H1 (cell line): ENCODE data around the gene PLCL2. TPM values are rescaled to one million over a fixed set of nuclear protein-coding genes. Genes with fewer than 3 reads are reported as not detected.

Source experiments
- CTCF ChIA-PET: fragments of 300-600 bp; sonication (Branson Sonifier 250); formaldehyde crosslinking; loops from one replicate; lab custom pipeline; 2021; ENCODE audit not compliant: partially characterized antibody; lab: Charles Lee
- POLR2A ChIA-PET: fragments of 300-600 bp; sonication (Branson Sonifier 250); formaldehyde crosslinking; loops from one replicate; lab custom pipeline; 2021; ENCODE audit warnings: inconsistent platforms; ENCODE audit not compliant: partially characterized antibody; lab: Charles Lee
- DNase-seq, 2 experiments: peaks; one replicate each; pipeline versions ENCODE4 v3.0.0 to v3.0.0-alpha.2; 2010 to 2022; ENCODE audit warnings: low spot score in 2 of 2, low read depth in 1 of 2, mixed read lengths in 1 of 2
- FAIRE-seq: peaks from 2 replicates; lab custom pipeline; 2011; peaks lifted over from hg19 to GRCh38; lab: Jason Lieb, UNC
- H2AFZ ChIP-seq: 2 replicates; pipeline ENCODE4 v1.8.1; 2012; ENCODE audit warnings: low read length, inconsistent platforms
- H2AK5ac ChIP-seq: 2 replicates; pipeline ENCODE4 v1.6.1; 2013; ENCODE audit warnings: low read depth, low read length
- H2BK120ac ChIP-seq: replicated peaks from 2 replicates; pipeline ENCODE3; 2013; ENCODE audit warnings: low read depth, low read length, inconsistent platforms
- H2BK12ac ChIP-seq: 2 replicates; pipeline ENCODE4 v1.6.1; 2013; ENCODE audit warnings: low read depth, low read length
- H2BK15ac ChIP-seq: 2 replicates; pipeline ENCODE4 v1.6.1; 2013; ENCODE audit warnings: low read length
- H2BK20ac ChIP-seq: 2 replicates; pipeline ENCODE4 v1.6.1; 2013; ENCODE audit warnings: low read length
- H2BK5ac ChIP-seq: 2 replicates; pipeline ENCODE4 v1.6.1; 2013; ENCODE audit warnings: low read depth, low read length
- H3K14ac ChIP-seq: 2 replicates; pipeline ENCODE4 v1.6.1; 2013; ENCODE audit warnings: inconsistent platforms; ENCODE audit not compliant: insufficient read length
- H3K18ac ChIP-seq: 2 replicates; pipeline ENCODE4 v1.6.1; 2013; ENCODE audit warnings: low read length; ENCODE audit errors: extremely low read depth
- H3K23ac ChIP-seq: 2 replicates; pipeline ENCODE4 v1.6.1; 2013; ENCODE audit warnings: inconsistent platforms; ENCODE audit not compliant: insufficient read length
- H3K23me2 ChIP-seq: 2 replicates; pipeline ENCODE4 v1.6.1; 2013; ENCODE audit warnings: low read depth, low read length
- H3K27ac ChIP-seq: 2 replicates; pipeline ENCODE4 v1.6.1; 2011; ENCODE audit warnings: low read depth, low read length, inconsistent platforms
- H3K27me3 ChIP-seq, 4 experiments: replicated peaks in 1 of 4; 1 replicate in 1 of 4; 2 replicates in 3 of 4; pipeline versions ENCODE4 v1.6.1 to v1.8.1; 2011 to 2013; ENCODE audit warnings: low read length in 3 of 4, mild to moderate bottlenecking in 3 of 4, inconsistent platforms in 2 of 4, mixed read lengths in 2 of 4, moderate library complexity in 1 of 4; ENCODE audit not compliant: control insufficient read depth in 3 of 4, insufficient read depth in 3 of 4; ENCODE audit errors: extremely low read depth in 1 of 4
- H3K36me3 ChIP-seq, 4 experiments: 2 replicates each; pipeline versions ENCODE4 v1.6.1 to v1.8.1; 2011 to 2013; ENCODE audit warnings: mild to moderate bottlenecking in 4 of 4, low read length in 3 of 4, moderate library complexity in 2 of 4, control low read depth in 1 of 4, inconsistent platforms in 1 of 4; ENCODE audit not compliant: insufficient read depth in 4 of 4, control insufficient read depth in 2 of 4
- H3K4ac ChIP-seq: replicated peaks from 2 replicates; pipeline ENCODE3; 2013; ENCODE audit warnings: low read length, low read depth, mixed read lengths, inconsistent platforms; ENCODE audit not compliant: insufficient read length
- H3K4me1 ChIP-seq, 4 experiments: replicated peaks in 1 of 4; 1 replicate in 1 of 4; 2 replicates in 3 of 4; pipeline versions ENCODE4 v1.6.1 to v1.8.1; 2011 to 2013; ENCODE audit warnings: low read length in 3 of 4, inconsistent platforms in 2 of 4, mixed read lengths in 1 of 4; ENCODE audit not compliant: insufficient read depth in 4 of 4, control insufficient read depth in 3 of 4
- H3K4me2 ChIP-seq, 2 experiments: 2 replicates each; pipeline versions ENCODE4 v1.6.1 to v1.8.1; 2011 to 2013; ENCODE audit warnings: low read depth in 2 of 2, low read length in 2 of 2, control low read depth in 1 of 2, inconsistent platforms in 1 of 2, mild to moderate bottlenecking in 1 of 2; ENCODE audit not compliant: insufficient read depth in 1 of 2
- H3K4me3 ChIP-seq, 4 experiments: fragments of 200-600, 300-600 bp in 1 of 4; sonication (generic), shearing (Covaris generic), sonication (Bioruptor Twin) in 1 of 4; 2 replicates each; pipeline versions ENCODE4 v1.5.1 to v1.8.1; 2011 to 2016; ENCODE audit warnings: low read length in 4 of 4, low read depth in 3 of 4, control low read depth in 2 of 4, inconsistent platforms in 2 of 4, mild to moderate bottlenecking in 2 of 4, mixed read lengths in 1 of 4, moderate library complexity in 1 of 4; ENCODE audit not compliant: insufficient read depth in 2 of 4; ENCODE audit errors: extremely low read depth in 1 of 4
- H3K56ac ChIP-seq: replicated peaks from 2 replicates; pipeline ENCODE3; 2013; ENCODE audit warnings: low read depth, mild to moderate bottlenecking, mixed read lengths, low read length, inconsistent platforms; ENCODE audit not compliant: insufficient read length
- H3K79me1 ChIP-seq: 2 replicates; pipeline ENCODE4 v1.6.1; 2013; ENCODE audit warnings: low read depth, low read length, control low read depth
- H3K79me2 ChIP-seq, 2 experiments: 2 replicates each; pipeline versions ENCODE4 v1.6.1 to v1.8.1; 2012 to 2013; ENCODE audit warnings: low read length in 2 of 2, mild to moderate bottlenecking in 2 of 2, inconsistent platforms in 1 of 2; ENCODE audit not compliant: insufficient read depth in 2 of 2, control insufficient read depth in 1 of 2
- H3K9ac ChIP-seq, 4 experiments: replicated peaks in 1 of 4; 1 replicate in 1 of 4; 2 replicates in 3 of 4; pipeline versions ENCODE4 v1.6.1 to v1.8.1; 2011 to 2013; ENCODE audit warnings: low read depth in 3 of 4, low read length in 3 of 4, control low read depth in 2 of 4, mild to moderate bottlenecking in 2 of 4, moderate library complexity in 2 of 4, inconsistent platforms in 1 of 4; ENCODE audit errors: extremely low read depth in 1 of 4
- H3K9me3 ChIP-seq, 2 experiments: 2 replicates each; pipeline versions ENCODE4 v1.6.1 to v1.8.1; 2012 to 2013; ENCODE audit warnings: mild to moderate bottlenecking in 2 of 2, moderate library complexity in 2 of 2, control low read depth in 1 of 2, inconsistent platforms in 1 of 2, low read depth in 1 of 2, low read length in 1 of 2, mixed read lengths in 1 of 2; ENCODE audit not compliant: insufficient read depth in 2 of 2
- H4K20me1 ChIP-seq, 2 experiments: replicated peaks in 1 of 2; 2 replicates each; pipeline versions ENCODE3 to v1.8.1; 2011 to 2013; ENCODE audit warnings: inconsistent platforms in 2 of 2, low read length in 2 of 2, mild to moderate bottlenecking in 1 of 2; ENCODE audit not compliant: insufficient read depth in 2 of 2, control insufficient read depth in 1 of 2
- H4K5ac ChIP-seq: 2 replicates; pipeline ENCODE4 v1.6.1; 2013; ENCODE audit warnings: low read length, low read depth, mixed read lengths, inconsistent platforms; ENCODE audit not compliant: insufficient read length
- H4K8ac ChIP-seq: 2 replicates; pipeline ENCODE4 v1.8.0; 2013; ENCODE audit warnings: mild to moderate bottlenecking, moderate library complexity, low read length, inconsistent platforms; ENCODE audit not compliant: insufficient read depth; ENCODE audit errors: extremely low read depth
- H4K91ac ChIP-seq: replicated peaks from 2 replicates; pipeline ENCODE3; 2013; ENCODE audit warnings: low read length, mixed read lengths, inconsistent platforms; ENCODE audit not compliant: insufficient read length
- ASH2L ChIP-seq: fragments of 200-600, 300-600 bp; sonication (generic); IDR thresholded peaks from one replicate; pipeline ENCODE4 v1.7.1; 2017; ENCODE audit warnings: low read length
- BCL11A ChIP-seq, 2 experiments: IDR thresholded peaks; one replicate each; pipeline ENCODE4 v1.6.1; 2011; ENCODE audit warnings: low read depth in 2 of 2, low read length in 2 of 2, mild to moderate bottlenecking in 2 of 2
- CBX5 ChIP-seq: fragments of 300-800, 300-1000 bp; sonication (generic); IDR thresholded peaks from 2 replicates; pipeline ENCODE4 v1.7.1; 2016; ENCODE audit warnings: antibody characterized with exemption, low read length, low read depth
- CEBPB ChIP-seq: IDR thresholded peaks from 2 replicates; pipeline ENCODE4 v1.6.1; 2012; ENCODE audit warnings: low read depth, low read length
- FOSL1 ChIP-seq: IDR thresholded peaks from 2 replicates; pipeline ENCODE4 v1.6.1; 2011; ENCODE audit warnings: mild to moderate bottlenecking, low read depth, low read length, moderate library complexity; ENCODE audit not compliant: insufficient read depth
- GABPA ChIP-seq: IDR thresholded peaks from 2 replicates; pipeline ENCODE4 v1.6.1; 2011; ENCODE audit warnings: mild to moderate bottlenecking, low read length, moderate library complexity, borderline replicate concordance; ENCODE audit not compliant: insufficient read depth
- KDM5A ChIP-seq: fragments of 200-600 bp; IDR thresholded peaks from 2 replicates; pipeline ENCODE4 v1.7.1; 2012; ENCODE audit warnings: mild to moderate bottlenecking, low read length, inconsistent platforms, mixed read lengths
- NRF1 ChIP-seq: IDR thresholded peaks from 2 replicates; pipeline ENCODE4 v1.6.1; 2011; ENCODE audit warnings: mild to moderate bottlenecking, low read depth, low read length, improper control_type of control experiment
- POLR2A ChIP-seq, 2 experiments: IDR thresholded peaks; 1 replicate in 1 of 2; 2 replicates in 1 of 2; pipeline ENCODE4 v1.6.1; 2011; ENCODE audit warnings: low read depth in 2 of 2, low read length in 2 of 2, mild to moderate bottlenecking in 2 of 2; ENCODE audit errors: control extremely low read depth in 1 of 2
- SIRT6 ChIP-seq: IDR thresholded peaks from one replicate; pipeline ENCODE4 v1.7.1; 2012; ENCODE audit warnings: low read length, inconsistent platforms
- SIX5 ChIP-seq: IDR thresholded peaks from 2 replicates; pipeline ENCODE4 v1.6.1; 2011; ENCODE audit warnings: mild to moderate bottlenecking, low read depth, low read length
- WGBS, 2 experiments: shearing (Covaris generic) in 1 of 2; methylation state at CpG; one replicate each; pipeline versions ENCODE4 v1.1.6 to v1.1.7; 2013 to 2015; ENCODE audit warnings: low lambda C conversion rate in 2 of 2, mixed read lengths in 2 of 2, inconsistent platforms in 1 of 2, low coverage in 1 of 2, missing lambda C conversion rate in 1 of 2; ENCODE audit not compliant: insufficient replicate concordance in 2 of 2, insufficient coverage in 1 of 2, insufficient read length in 1 of 2; ENCODE audit errors: extremely low coverage in 1 of 2, missing lambda C conversion rate in 1 of 2; 5-methylcytosine and 5-hydroxymethylcytosine counted together
- polyA plus RNA-seq, 7 experiments: library from polyadenylated mRNA; depleted of rRNA in 3 of 7; stranded (reverse) in 5 of 7; unstranded in 2 of 7; fragments of >200 nt in 5 of 7; fragments of 200-250 nt in 2 of 7; gene quantifications; 1 replicate in 5 of 7; 2 replicates in 1 of 7; 4 replicates in 1 of 7; pipeline versions ENCODE4 v1.2.1 to v1.2.3, GENCODE V29; 2011 to 2013; ENCODE audit warnings: missing spikeins in 2 of 7, mixed read lengths in 2 of 7
- total RNA-seq: library from RNA; stranded (reverse); fragmentation: NEBNext Ultra II Directional; extraction: Animal tissue kit (Norgen Biotek cat#: 25700); gene quantifications from 2 replicates; pipeline ENCODE4 v1.2.1, GENCODE V29; 2021
- TF ChIP-seq, protein P1 (sequence below): IDR thresholded peaks from 2 replicates; pipeline ENCODE4 v1.6.1; 2012; ENCODE audit warnings: inconsistent platforms
- TF ChIP-seq, protein P2 (sequence below): IDR thresholded peaks from 2 replicates; pipeline ENCODE4 v1.6.1; 2011; ENCODE audit warnings: low read length, improper control_type of control experiment

Gene PLCL2
- total and polyA plus RNA-seq, 2 of the 8 experiments (the other 6 are each of a cell fraction or from before 2014, with no cell fraction given): 3.5 to 6.8 TPM

DNA sequence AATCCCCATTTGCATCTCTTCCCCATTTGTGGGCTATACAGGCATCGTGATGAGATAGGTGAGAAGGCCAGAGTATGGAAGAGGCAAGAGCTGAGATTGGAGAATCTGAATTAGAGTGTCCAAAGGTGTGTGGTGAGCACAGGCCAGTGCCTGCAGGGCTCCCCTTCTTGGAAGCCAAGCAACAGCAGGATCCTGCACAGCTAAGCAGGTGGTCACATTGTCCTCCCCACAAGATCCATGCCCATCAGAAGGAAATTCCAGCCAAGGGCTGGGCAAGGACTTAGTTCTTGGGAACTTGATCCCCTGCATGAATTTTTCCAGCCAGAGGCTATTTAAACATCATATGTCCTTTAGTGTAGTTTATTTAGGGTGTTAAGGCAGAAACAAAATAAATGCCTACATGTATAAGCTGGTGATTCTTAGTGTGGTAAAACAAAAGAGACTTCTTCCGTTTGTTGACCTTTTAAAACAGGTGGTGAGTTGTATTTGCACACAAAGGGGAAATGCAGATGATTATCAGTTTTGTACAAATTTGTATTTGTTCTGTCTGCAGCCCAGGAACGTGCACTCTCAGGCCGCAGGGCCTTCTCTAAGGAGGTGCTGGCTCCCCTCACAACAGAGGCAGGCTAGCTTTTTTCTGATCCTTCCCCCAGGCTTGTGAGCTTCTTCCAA is 110.2 kb downstream of the PLCL2 start:
- H3K4me3 ChIP-seq: no peak overlapping the region
- H3K56ac ChIP-seq: no peak overlapping the region
- H2BK15ac ChIP-seq: no peak overlapping the region
- no peak overlapping the region for H3K4me2 ChIP-seq
- H3K9me3 ChIP-seq: no peaks in the 10 kb centered on the region
- WGBS, 2 experiments: 87% methylated on average over 4 of the region's 4 CpGs; no CpG with 5 or more reads in 1 of the 2 experiments
- H4K5ac ChIP-seq: no peak overlapping the region
- no peak overlapping the region for H2BK12ac ChIP-seq
- no peaks in the 10 kb centered on the region; the same call in 1 of the 2 replicates for H3K79me1 ChIP-seq
- no peak overlapping the region for H3K27ac ChIP-seq
- FAIRE-seq (no peak), DNase-seq (no peak)
- H3K23me2 ChIP-seq: no peaks in the 10 kb centered on the region
- H4K20me1 ChIP-seq: peaks cover 5 to 7% of the 10 kb centered on the region in 2 experiments
- no peak overlapping the region for H3K9ac ChIP-seq
- H3K18ac ChIP-seq: no peak overlapping the region
- no peak overlapping the region for H4K8ac ChIP-seq
- CTCF ChIA-PET: interaction anchor here (1.2 to 2.1 kb wide), 2 partner anchors 9 to 20 kb away, joined by 3 to 6 read pairs; no protein-coding TSS in a partner anchor
- H3K14ac ChIP-seq: no peak overlapping the region
- no peak overlapping the region for H2AK5ac ChIP-seq
- no peak overlapping the region for H4K91ac ChIP-seq
- H3K36me3 ChIP-seq: no peaks in the 10 kb centered on the region
- H2BK20ac ChIP-seq: no peak overlapping the region
- POLR2A ChIA-PET: no interaction called here
- no peak overlapping the region for H2AFZ ChIP-seq
- H3K27me3 ChIP-seq: peaks cover 16 to 43% (median 38%) of the 10 kb centered on the region in 4 experiments
- H3K79me2 ChIP-seq: no peaks in the 10 kb centered on the region; a peak in 1 of 4 replicates
- no peak overlapping the region for H3K23ac ChIP-seq
- peaks cover 0 to 7% (median 1%) of the 10 kb centered on the region in 4 experiments; a peak in 2 of 7 replicates for H3K4me1 ChIP-seq
- H2BK120ac ChIP-seq: no peak overlapping the region
- no peak overlapping the region for H2BK5ac ChIP-seq
- no peak overlapping the region for H3K4ac ChIP-seq
- TF ChIP-seq BCL11A (IDR thresholded peaks at IDR 0.05; ENCODE audit: low read depth in 2 of 2, low read length in 2 of 2): no peak
- no peak for TF ChIP-seq SIX5
- TF ChIP-seq CBX5: no peak
- no peak for TF ChIP-seq NRF1
- TF ChIP-seq ASH2L: no peak
- TF ChIP-seq KDM5A: no peak
- TF ChIP-seq GABPA: no peak
- no peak for TF ChIP-seq FOSL1
- no peak for TF ChIP-seq POLR2A (IDR thresholded peaks at IDR 0.05; ENCODE audit: control extremely low read depth in 1 of 2, low read depth in 2 of 2, low read length in 2 of 2)
- no peak for TF ChIP-seq SIRT6
- no peak for TF ChIP-seq CEBPB
- TF ChIP-seq, protein P1, sequence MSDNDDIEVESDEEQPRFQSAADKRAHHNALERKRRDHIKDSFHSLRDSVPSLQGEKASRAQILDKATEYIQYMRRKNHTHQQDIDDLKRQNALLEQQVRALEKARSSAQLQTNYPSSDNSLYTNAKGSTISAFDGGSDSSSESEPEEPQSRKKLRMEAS: no peak
- TF ChIP-seq, protein P2, sequence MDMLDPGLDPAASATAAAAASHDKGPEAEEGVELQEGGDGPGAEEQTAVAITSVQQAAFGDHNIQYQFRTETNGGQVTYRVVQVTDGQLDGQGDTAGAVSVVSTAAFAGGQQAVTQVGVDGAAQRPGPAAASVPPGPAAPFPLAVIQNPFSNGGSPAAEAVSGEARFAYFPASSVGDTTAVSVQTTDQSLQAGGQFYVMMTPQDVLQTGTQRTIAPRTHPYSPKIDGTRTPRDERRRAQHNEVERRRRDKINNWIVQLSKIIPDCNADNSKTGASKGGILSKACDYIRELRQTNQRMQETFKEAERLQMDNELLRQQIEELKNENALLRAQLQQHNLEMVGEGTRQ: no peak
